H1 (cell line): ENCODE measurements around the gene ARMC9.

Experiments used
- ATF3 ChIP-seq: IDR thresholded peaks from 2 replicates; pipeline ENCODE4 v1.6.1; 2011; ENCODE audit warnings: low read depth, mild to moderate bottlenecking, low read length; ENCODE audit not compliant: insufficient read depth
- CEBPB ChIP-seq: IDR thresholded peaks from 2 replicates; pipeline ENCODE4 v1.6.1; 2012; ENCODE audit warnings: low read depth, low read length
- CHD2 ChIP-seq: IDR thresholded peaks from 2 replicates; pipeline ENCODE4 v1.6.1; 2012; ENCODE audit warnings: low read length, improper control_type of control experiment
- CHD7 ChIP-seq: fragments of 300-600 bp; sonication (generic); IDR thresholded peaks from 2 replicates; pipeline ENCODE4 v1.7.1; 2012; ENCODE audit warnings: low read length, moderate library complexity, mild to moderate bottlenecking, inconsistent platforms; ENCODE audit not compliant: insufficient replicate concordance
- CREB1 ChIP-seq: IDR thresholded peaks from 2 replicates; pipeline ENCODE4 v1.6.1; 2012; ENCODE audit warnings: inconsistent platforms
- CTCF ChIP-seq, 3 experiments: IDR thresholded peaks; 1 replicate in 2 of 3; 2 replicates in 1 of 3; pipeline versions ENCODE4 v1.5.1 to v1.6.1; 2011; ENCODE audit warnings: low read length in 3 of 3, mild to moderate bottlenecking in 3 of 3, inconsistent platforms in 2 of 3, low read depth in 1 of 3, moderate library complexity in 1 of 3; ENCODE audit not compliant: insufficient read depth in 1 of 3; ENCODE audit errors: control extremely low read depth in 1 of 3
- EP300 ChIP-seq, 2 experiments: IDR thresholded peaks; 1 replicate in 1 of 2; 2 replicates in 1 of 2; pipeline ENCODE4 v1.6.1; 2011 to 2012; ENCODE audit warnings: low read depth in 2 of 2, low read length in 2 of 2, mild to moderate bottlenecking in 2 of 2, borderline replicate concordance in 1 of 2, inconsistent platforms in 1 of 2, moderate library complexity in 1 of 2
- EZH2 ChIP-seq: fragments of 200-600 bp; sonication (generic); IDR thresholded peaks from 2 replicates; pipeline ENCODE4 v1.7.1; 2012; ENCODE audit warnings: low read depth, mild to moderate bottlenecking, moderate library complexity, low read length, inconsistent platforms; ENCODE audit not compliant: severe bottlenecking
- JUND ChIP-seq: IDR thresholded peaks from 2 replicates; pipeline ENCODE4 v1.6.1; 2011; ENCODE audit warnings: mild to moderate bottlenecking, improper control_type of control experiment, low read length
- NRF1 ChIP-seq: IDR thresholded peaks from 2 replicates; pipeline ENCODE4 v1.6.1; 2011; ENCODE audit warnings: mild to moderate bottlenecking, low read depth, low read length, improper control_type of control experiment
- POLR2AphosphoS5 ChIP-seq: IDR thresholded peaks from 2 replicates; pipeline ENCODE4 v1.6.1; 2011; ENCODE audit warnings: low read depth, low read length
- POU5F1 ChIP-seq: IDR thresholded peaks from 2 replicates; pipeline ENCODE4 v1.6.1; 2011; ENCODE audit warnings: low read depth, mild to moderate bottlenecking, low read length, moderate library complexity
- TAF1 ChIP-seq: IDR thresholded peaks from 2 replicates; pipeline ENCODE4 v1.6.1; 2011; ENCODE audit warnings: mild to moderate bottlenecking, low read depth, low read length
- ZNF274 ChIP-seq: IDR thresholded peaks from 2 replicates; pipeline ENCODE4 v1.7.0; 2012; ENCODE audit warnings: low read length, borderline replicate concordance; ENCODE audit errors: extremely low read depth

- TF ChIP-seq POU5F1 = no peak
- no peak for TF ChIP-seq CEBPB
- TF ChIP-seq ATF3 = no peak
- TF ChIP-seq POLR2AphosphoS5 = no peak
- no peak for TF ChIP-seq JUND
- TF ChIP-seq NRF1 = no peak
- no peak for TF ChIP-seq CTCF (IDR thresholded peaks at IDR 0.05; ENCODE audit: control extremely low read depth in 1 of 3, insufficient read depth in 1 of 3, low read depth in 1 of 3, low read length in 3 of 3)
- no peak for TF ChIP-seq CREB1
- TF ChIP-seq CHD7 = no peak
- no peak for TF ChIP-seq EZH2
- no peak for TF ChIP-seq CHD2
- TF ChIP-seq TAF1 = no peak
- TF ChIP-seq EP300 (IDR thresholded peaks at IDR 0.05; ENCODE audit: borderline replicate concordance in 1 of 2, low read depth in 2 of 2, low read length in 2 of 2) = no peak
- TF ChIP-seq ZNF274 = no peak
These were observed 79.5 kb downstream of the ARMC9 start for GRCh38 chr2:231277962-231278361.
